Loucy (cell line): ENCODE data around the gene HMCN1.

Source experiments
- CTCF ChIP-seq: fragments of 200-600 bp; sonication (generic); conservative IDR thresholded peaks from 2 replicates; pipeline ENCODE4 v1.5.1; 2014; ENCODE audit warnings: mild to moderate bottlenecking, antibody characterized with exemption, low read length
- EZH2phosphoT487 ChIP-seq: fragments of 200-600 bp; IDR thresholded peaks from 2 replicates; pipeline ENCODE4 v1.6.1; 2018; ENCODE audit warnings: antibody characterized with exemption, mild to moderate bottlenecking, moderate library complexity, borderline replicate concordance

GRCh38 chr1:186189156-186189555 is 455.0 kb downstream of the HMCN1 start:
- TF ChIP-seq CTCF (no peak), EZH2phosphoT487 (no peak)
